Fibroblast of lung (primary cell): ENCODE measurements around the gene MAST2.

ENCODE experiments used
- EZH2 ChIP-seq: IDR thresholded peaks from 2 replicates; pipeline ENCODE4 v1.5.1; 2012; ENCODE audit warnings: low read length, control low read depth, mild to moderate bottlenecking; ENCODE audit errors: missing control alignments
- TF ChIP-seq, protein P1 (sequence below), 2 donors: IDR thresholded peaks in 1 of 2; conservative IDR thresholded peaks in 1 of 2; 1 replicate in 1 of 2; 2 replicates in 1 of 2; pipeline ENCODE4 v1.5.1; 2011 to 2012; ENCODE audit warnings: low read length in 2 of 2, control low read depth in 1 of 2, inconsistent platforms in 1 of 2, low read depth in 1 of 2, mild to moderate bottlenecking in 1 of 2

DNA sequence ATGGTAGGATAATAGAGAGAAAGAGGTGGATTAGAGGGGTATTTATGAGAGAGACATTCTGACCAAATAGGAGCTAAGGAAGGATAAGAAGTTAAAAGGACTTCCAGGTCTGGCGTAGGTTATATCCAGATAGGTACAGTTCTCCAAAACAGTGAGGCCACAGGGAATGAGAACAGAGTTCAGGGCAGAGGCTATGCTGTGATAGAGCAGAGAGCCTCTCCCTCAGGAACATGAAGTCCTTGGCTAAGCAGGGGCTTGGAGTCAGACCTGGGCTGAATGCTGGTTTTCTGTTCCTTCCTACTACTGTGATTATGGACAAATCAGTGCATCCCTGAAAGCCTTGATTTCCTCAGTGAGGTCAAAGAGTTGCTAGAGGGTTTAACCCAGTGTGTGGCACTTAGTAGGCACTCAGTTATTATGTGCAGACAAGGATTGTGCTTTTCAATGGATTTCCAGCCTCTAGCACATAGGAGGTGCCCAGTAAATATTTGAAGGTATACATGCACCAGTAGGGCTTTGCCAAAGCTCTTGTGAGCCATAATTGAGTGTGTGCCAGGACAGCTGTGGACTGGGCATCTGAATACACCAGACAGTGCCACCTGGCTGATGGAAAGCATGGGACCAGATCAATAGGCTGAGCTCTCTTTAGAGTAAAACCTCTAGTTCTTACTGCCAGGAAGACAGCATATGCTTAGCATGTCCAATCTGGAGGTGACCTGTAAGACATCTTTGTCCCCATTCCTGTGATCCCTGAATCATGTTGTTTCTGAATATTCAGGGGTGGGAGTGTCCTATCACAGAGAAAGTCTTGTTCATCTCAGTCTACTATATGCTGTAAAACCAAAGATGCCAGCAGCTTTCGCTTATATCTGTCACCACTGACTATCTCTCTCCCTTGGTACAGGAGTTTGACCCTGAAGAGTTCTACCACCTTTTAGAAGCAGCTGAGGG lies 217.9 kb downstream of the MAST2 start:
- TF ChIP-seq, protein P1, sequence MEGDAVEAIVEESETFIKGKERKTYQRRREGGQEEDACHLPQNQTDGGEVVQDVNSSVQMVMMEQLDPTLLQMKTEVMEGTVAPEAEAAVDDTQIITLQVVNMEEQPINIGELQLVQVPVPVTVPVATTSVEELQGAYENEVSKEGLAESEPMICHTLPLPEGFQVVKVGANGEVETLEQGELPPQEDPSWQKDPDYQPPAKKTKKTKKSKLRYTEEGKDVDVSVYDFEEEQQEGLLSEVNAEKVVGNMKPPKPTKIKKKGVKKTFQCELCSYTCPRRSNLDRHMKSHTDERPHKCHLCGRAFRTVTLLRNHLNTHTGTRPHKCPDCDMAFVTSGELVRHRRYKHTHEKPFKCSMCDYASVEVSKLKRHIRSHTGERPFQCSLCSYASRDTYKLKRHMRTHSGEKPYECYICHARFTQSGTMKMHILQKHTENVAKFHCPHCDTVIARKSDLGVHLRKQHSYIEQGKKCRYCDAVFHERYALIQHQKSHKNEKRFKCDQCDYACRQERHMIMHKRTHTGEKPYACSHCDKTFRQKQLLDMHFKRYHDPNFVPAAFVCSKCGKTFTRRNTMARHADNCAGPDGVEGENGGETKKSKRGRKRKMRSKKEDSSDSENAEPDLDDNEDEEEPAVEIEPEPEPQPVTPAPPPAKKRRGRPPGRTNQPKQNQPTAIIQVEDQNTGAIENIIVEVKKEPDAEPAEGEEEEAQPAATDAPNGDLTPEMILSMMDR (conservative IDR thresholded peaks at IDR 0.05 in 1 of 2, IDR thresholded peaks at IDR 0.05 in 1 of 2; ENCODE audit: low read depth in 1 of 2, low read length in 2 of 2): no peak
- no peak for TF ChIP-seq EZH2
